GM19099 (cell line): Measurements from ENCODE around the gene C11orf68.

Experiments used
- POLR2A ChIP-seq: IDR thresholded peaks from 3 replicates; pipeline ENCODE4 v1.6.1; 2011; ENCODE audit warnings: low read depth; ENCODE audit not compliant: insufficient read length; ENCODE audit errors: extremely low read depth

Gene C11orf68

GRCh38 chr11:65918211-65919140 is at the start of gene C11orf68:
TSS of gene C11orf68 (minus strand) at chr11:65919062. CDS start at chr11:65919031, 31 bp downstream.
- peak; percentile 82 for TF ChIP-seq POLR2A

GRCh38 chr11:65967329-65967934 is 48.6 kb upstream of the C11orf68 start:
- TF ChIP-seq POLR2A = no peak

GRCh38 chr11:65965986-65966762 is 47.3 kb upstream of the C11orf68 start:
- TF ChIP-seq POLR2A = no peak

- TF ChIP-seq POLR2A = no peak
Observed at GRCh38 chr11:65964906-65965305, 46.0 kb upstream of the C11orf68 start.

- no peak for TF ChIP-seq POLR2A
Observed at GRCh38 chr11:65962141-65962564, 43.3 kb upstream of the C11orf68 start.

GRCh38 chr11:65961267-65962140 is 42.6 kb upstream of the C11orf68 start, which contains the start of gene SART1:
TSS of gene SART1 (plus strand) at chr11:65961734. CDS start at chr11:65961781, 47 bp downstream.
- TF ChIP-seq POLR2A = peak; percentile 94

GRCh38 chr11:65960824-65961266 is 42.0 kb upstream of the C11orf68 start:
- no peak for TF ChIP-seq POLR2A

GRCh38 chr11:65958774-65959420 is 40.0 kb upstream of the C11orf68 start:
- no peak for TF ChIP-seq POLR2A

GRCh38 chr11:65958291-65958690 is 39.4 kb upstream of the C11orf68 start:
- TF ChIP-seq POLR2A = no peak

- TF ChIP-seq POLR2A = no peak
Observed at GRCh38 chr11:65954771-65955170, 35.9 kb upstream of the C11orf68 start.

- no peak for TF ChIP-seq POLR2A
Observed at GRCh38 chr11:65953471-65953870, 34.6 kb upstream of the C11orf68 start.

GRCh38 chr11:65952052-65952521 is 33.2 kb upstream of the C11orf68 start:
- no peak for TF ChIP-seq POLR2A

- no peak for TF ChIP-seq POLR2A
Observed at GRCh38 chr11:65947603-65948125, 28.8 kb upstream of the C11orf68 start.
